Activated T-helper 1 cell treated with Interleukin-2 at 50 U/mL for 16 hours (primary cell): Measurements from ENCODE around the gene DOLK.
A peak's percentile ranks its signal among the peaks of the same experiment; 100 is the strongest.
"Not testable (repeated sequence)": the region's sequence is repeated elsewhere in the genome, so short reads cannot be mapped to it uniquely, and the experiment has no call there.

Experiments used
- DNase-seq: peaks from one replicate; pipeline ENCODE4 v3.0.0-alpha.2; 2020; ENCODE audit warnings: low read depth

DOLK gene

GRCh38 chr9:128947527-128948301 lies at the start of gene DOLK, which contains the start of gene NUP188:
DOLK (minus strand) TSS chr9:128947603; CDS start chr9:128947303, 300 bp downstream.
NUP188 (plus strand) TSS chr9:128947699; CDS start chr9:128947720, 21 bp downstream.
- peak; percentile 99 for DNase-seq

DNA sequence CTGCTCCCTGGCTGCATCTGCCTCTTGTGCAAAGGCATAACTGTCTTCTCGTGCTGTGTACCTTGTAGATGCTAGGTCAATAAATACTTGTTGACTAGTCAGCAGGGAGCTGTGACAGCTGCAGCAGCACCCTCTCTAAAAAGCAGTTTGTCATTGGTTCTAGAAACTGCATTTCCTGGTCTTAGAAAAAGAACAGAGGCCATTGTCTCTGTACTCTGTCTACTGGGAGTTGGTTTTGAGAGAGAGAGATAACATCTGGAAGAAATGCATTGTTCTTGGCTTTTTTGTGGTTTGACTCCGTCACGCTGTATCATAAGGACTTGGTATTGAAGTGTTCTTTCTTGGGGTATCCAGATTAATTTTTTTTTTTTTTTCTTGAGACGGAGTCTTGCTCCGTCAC lies 48.4 kb upstream of the DOLK start:
- DNase-seq, result no peak

- no peak for DNase-seq
These were observed 45.6 kb upstream of the DOLK start for GRCh38 chr9:128992995-128993394.

DNA sequence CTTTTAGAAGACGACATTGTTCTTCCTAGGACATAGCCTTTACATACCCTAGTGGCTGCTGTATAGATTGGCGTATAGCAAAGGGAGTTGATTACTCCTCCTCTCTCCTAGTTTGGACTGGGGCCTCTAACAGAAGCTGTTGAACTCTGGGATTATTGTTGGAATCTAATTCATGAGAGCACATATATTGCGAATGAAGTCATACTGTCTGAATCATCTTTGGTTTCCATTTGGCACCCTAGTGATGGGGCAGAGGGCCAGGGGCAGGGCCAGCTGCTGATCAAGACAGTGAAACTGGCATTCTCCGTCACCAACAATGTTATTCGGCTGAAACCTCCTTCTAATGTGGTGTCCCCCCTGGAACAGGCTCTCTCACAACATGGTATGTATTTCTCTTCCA lies 40.4 kb upstream of the DOLK start:
- no peak for DNase-seq

- DNase-seq, result no peak
These were observed 39.3 kb upstream of the DOLK start for GRCh38 chr9:128986671-128987070.

GRCh38 chr9:128983536-128983935 lies 36.1 kb upstream of the DOLK start:
- no peak for DNase-seq

DNA sequence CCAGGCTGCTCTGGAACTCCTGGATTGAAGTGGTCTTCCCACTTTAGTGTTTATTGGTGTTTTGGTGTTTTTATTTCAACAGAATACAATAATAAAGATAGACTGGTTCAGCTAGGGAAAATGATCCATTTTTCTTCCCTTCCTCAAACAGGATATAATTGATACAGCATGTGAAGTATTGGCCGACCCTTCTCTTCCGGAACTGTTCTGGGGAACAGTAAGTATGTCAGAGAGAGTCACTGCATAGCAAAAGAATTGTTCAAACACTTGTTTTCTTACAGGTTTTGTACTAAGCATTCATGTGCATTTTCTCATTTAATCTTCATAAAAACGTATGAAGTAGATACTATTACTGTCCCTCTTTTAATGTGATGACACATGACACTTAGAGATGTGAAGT lies 31.7 kb upstream of the DOLK start:
- DNase-seq, result no peak

GRCh38 chr9:128972956-128973355 lies 25.6 kb upstream of the DOLK start:
- no peak for DNase-seq

- DNase-seq, result no peak
These were observed 22.1 kb upstream of the DOLK start for GRCh38 chr9:128969491-128969890.

DNA sequence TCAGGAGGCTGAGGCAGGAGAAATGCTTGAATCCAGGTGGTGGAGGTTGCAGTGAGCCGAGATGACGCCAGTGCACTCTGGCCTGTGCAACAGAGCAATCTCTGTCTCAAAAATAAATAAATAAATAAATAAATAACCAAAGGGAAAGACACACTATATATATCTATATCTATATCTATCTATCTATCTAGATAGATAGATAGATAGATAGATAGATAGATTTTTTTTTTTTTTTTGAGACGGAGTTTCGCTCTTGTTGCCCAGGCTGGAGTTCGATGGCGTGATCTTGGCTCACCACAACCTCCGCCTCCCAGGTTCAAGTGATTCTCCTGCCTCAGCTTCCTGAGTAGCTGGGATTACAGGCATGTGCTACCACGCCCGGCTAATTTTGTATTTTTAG lies 14.0 kb upstream of the DOLK start:
- DNase-seq, result not testable (repeated sequence)

GRCh38 chr9:128947277-128947526 lies 201 bp downstream of the DOLK start:
- DNase-seq, result no peak

GRCh38 chr9:128946571-128947276 lies 679 bp downstream of the DOLK start:
- no peak for DNase-seq

DNA sequence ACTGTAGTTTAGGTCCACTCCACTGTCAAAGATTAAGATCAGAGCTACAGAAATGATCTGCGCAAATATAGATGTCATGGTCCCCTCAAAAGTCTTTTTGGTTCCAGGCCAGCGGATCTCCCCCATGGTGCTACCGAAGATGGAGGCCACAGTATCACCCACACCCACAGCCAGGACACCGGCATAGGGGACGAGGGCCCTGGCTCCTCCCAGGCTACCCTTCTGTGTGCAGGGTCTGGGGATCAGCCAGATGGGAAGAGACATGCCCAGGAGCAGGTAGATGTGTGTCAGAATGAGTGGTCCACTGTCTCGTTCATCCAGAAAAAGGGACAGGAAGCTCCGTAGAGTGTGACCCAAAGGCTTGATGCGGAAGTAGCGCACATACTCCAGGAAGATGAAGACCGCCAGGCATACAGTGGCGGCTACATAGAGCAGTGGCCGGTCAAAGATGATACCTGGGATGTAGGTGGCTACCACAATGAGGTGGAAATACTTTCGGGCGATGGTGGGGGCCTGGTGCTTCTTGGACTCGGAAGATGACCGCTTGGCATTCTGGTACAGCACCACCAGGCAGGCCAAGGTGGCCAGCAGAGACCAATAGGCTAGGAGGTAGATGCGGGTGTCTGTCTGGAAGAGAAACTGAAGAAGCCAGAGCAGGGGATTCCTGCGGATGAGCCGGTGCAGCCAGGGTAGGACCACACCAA lies 1.5 kb downstream of the DOLK start:
- DNase-seq, result no peak

- DNase-seq, result not testable (repeated sequence)
These were observed 2.4 kb downstream of the DOLK start for GRCh38 chr9:128944966-128945365.

- DNase-seq, result no peak
These were observed 3.4 kb downstream of the DOLK start for GRCh38 chr9:128943832-128944620.

GRCh38 chr9:128940946-128941755 lies 6.3 kb downstream of the DOLK start:
- DNase-seq, result no peak

GRCh38 chr9:128940271-128940921 lies 7.0 kb downstream of the DOLK start:
- DNase-seq, result no peak

GRCh38 chr9:128937310-128938165 lies 9.9 kb downstream of the DOLK start:
- no peak for DNase-seq

GRCh38 chr9:128936171-128936865 lies 11.1 kb downstream of the DOLK start:
- DNase-seq, result no peak
